ENCODE measurements around the gene ANKIB1. TPM values are rescaled to one million over a fixed set of nuclear protein-coding genes. Genes with fewer than 3 reads are reported as not detected.
"Not testable (repeated sequence)": the region's sequence is repeated elsewhere in the genome, so short reads cannot be mapped to it uniquely, and the experiment has no call there.

ANKIB1 gene
- total RNA-seq, 2 donors from 2014 or later: 33.3 to 37.1 TPM

- no peak for TF ChIP-seq CTCF (IDR thresholded peaks at IDR 0.05)
- Histone ChIP-seq H3K4me1 (ENCODE audit: control insufficient read depth in 1 of 2, low read depth in 2 of 2) (no peaks in the 10 kb centered on the region), H3K27ac (no peak overlapping the region), H3K9me3 (no peaks in the 10 kb centered on the region), H3K36me3 (no peaks in the 10 kb centered on the region), H3K4me3 (no peak overlapping the region), H3K27me3 (replicated peaks; ENCODE audit: insufficient read depth) (no peaks in the 10 kb centered on the region)
- DNase-seq (ENCODE audit: low spot score): no peak
- no peak for ATAC-seq (ENCODE audit: insufficient number of reproducible peaks, low FRiP score, low read depth)
These were observed 186.6 kb downstream of the ANKIB1 start for GRCh38 chr7:92432299-92432946.

- DNase-seq (ENCODE audit: low spot score): no peak
- no peaks in the 10 kb centered on the region for H3K36me3 ChIP-seq
These were observed 187.2 kb downstream of the ANKIB1 start for GRCh38 chr7:92433019-92433418.

DNA sequence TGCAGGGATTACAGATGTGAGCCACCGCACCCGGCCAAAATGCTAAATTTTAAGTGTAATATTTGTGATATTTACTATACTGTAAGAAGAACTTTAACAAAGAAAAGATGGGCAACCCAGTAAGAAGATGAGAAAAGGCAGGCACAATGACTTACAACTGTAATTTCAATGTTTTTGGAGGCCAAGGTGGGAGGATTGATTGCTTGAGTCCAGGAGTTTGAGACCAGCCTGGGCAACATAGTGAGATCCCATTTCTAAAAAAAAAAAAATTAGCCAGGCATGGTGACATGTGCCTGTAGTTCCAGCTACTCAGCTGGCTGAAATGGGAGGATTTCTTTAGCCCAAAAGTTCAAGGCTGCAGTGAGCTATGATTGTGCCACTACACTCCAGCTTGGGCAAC is 189.8 kb downstream of the ANKIB1 start:
- no peaks in the 10 kb centered on the region for H3K36me3 ChIP-seq
- no peaks in the 10 kb centered on the region for H3K27me3 ChIP-seq (replicated peaks; ENCODE audit: insufficient read depth)
- no peak overlapping the region for H3K4me3 ChIP-seq
- TF ChIP-seq CTCF (IDR thresholded peaks at IDR 0.05): no peak
- no peaks in the 10 kb centered on the region for H3K9me3 ChIP-seq
- DNase-seq (ENCODE audit: low spot score): no peak
- ATAC-seq (ENCODE audit: insufficient number of reproducible peaks, low FRiP score, low read depth): no peak
- H3K4me1 ChIP-seq (ENCODE audit: control insufficient read depth in 1 of 2, low read depth in 2 of 2): no peaks in the 10 kb centered on the region
- no peak overlapping the region for H3K27ac ChIP-seq

More at GRCh38 chr7:92433019-92433418, 187.2 kb downstream of the ANKIB1 start:
- Histone ChIP-seq H3K27me3 (replicated peaks; ENCODE audit: insufficient read depth) (no peaks in the 10 kb centered on the region), H3K4me1 (ENCODE audit: control insufficient read depth in 1 of 2, low read depth in 2 of 2) (no peaks in the 10 kb centered on the region), H3K27ac (no peak overlapping the region), H3K4me3 (no peak overlapping the region), H3K9me3 (no peaks in the 10 kb centered on the region)
- no peak for ATAC-seq (ENCODE audit: insufficient number of reproducible peaks, low FRiP score, low read depth)
- no peak for TF ChIP-seq CTCF (IDR thresholded peaks at IDR 0.05)

GRCh38 chr7:92436612-92437445 is 191.1 kb downstream of the ANKIB1 start:
- no peak for DNase-seq (ENCODE audit: low spot score)
- no peaks in the 10 kb centered on the region for H3K4me1 ChIP-seq (ENCODE audit: control insufficient read depth in 1 of 2, low read depth in 2 of 2)
- no peak overlapping the region for H3K27ac ChIP-seq
- H3K4me3 ChIP-seq: no peak overlapping the region
- H3K9me3 ChIP-seq: no peaks in the 10 kb centered on the region
- ATAC-seq (ENCODE audit: insufficient number of reproducible peaks, low FRiP score, low read depth): no peak
- TF ChIP-seq CTCF (IDR thresholded peaks at IDR 0.05): no peak
- H3K27me3 ChIP-seq (replicated peaks; ENCODE audit: insufficient read depth): no peaks in the 10 kb centered on the region
- no peaks in the 10 kb centered on the region for H3K36me3 ChIP-seq

- H3K4me1 ChIP-seq (ENCODE audit: control insufficient read depth in 1 of 2, low read depth in 2 of 2): no peaks in the 10 kb centered on the region
- H3K9me3 ChIP-seq: no peaks in the 10 kb centered on the region
- no peak overlapping the region for H3K27ac ChIP-seq
- H3K4me3 ChIP-seq: no peak overlapping the region
- no peaks in the 10 kb centered on the region for H3K27me3 ChIP-seq (replicated peaks; ENCODE audit: insufficient read depth)
- DNase-seq (ENCODE audit: low spot score) (no peak), ATAC-seq (ENCODE audit: insufficient number of reproducible peaks, low FRiP score, low read depth) (no peak)
- no peak for TF ChIP-seq CTCF (IDR thresholded peaks at IDR 0.05)
- H3K36me3 ChIP-seq: no peaks in the 10 kb centered on the region
These were observed 192.2 kb downstream of the ANKIB1 start for GRCh38 chr7:92437956-92438491.

- ATAC-seq (ENCODE audit: insufficient number of reproducible peaks, low FRiP score, low read depth): not testable (repeated sequence)
These were observed 196.9 kb downstream of the ANKIB1 start for GRCh38 chr7:92442720-92443119.

More at GRCh38 chr7:92442720-92443119, 196.9 kb downstream of the ANKIB1 start:
- H3K27ac ChIP-seq; H3K4me3 ChIP-seq; H3K27me3 ChIP-seq (replicated peaks; ENCODE audit: insufficient read depth); H3K36me3 ChIP-seq; H3K9me3 ChIP-seq; H3K4me1 ChIP-seq (ENCODE audit: control insufficient read depth in 1 of 2, low read depth in 2 of 2); DNase-seq (ENCODE audit: low spot score): not testable (repeated sequence)
